HEK293T (cell line): ENCODE data around the gene ANKRD52.

Experiments used
- CTCF ChIA-PET: fragments of 350-600 bp; formaldehyde crosslinking; extraction: SDS; loops from one replicate; lab custom pipeline; 2021; ENCODE audit warnings: antibody characterized with exemption, inconsistent platforms; lab: Yijun Ruan, JAX
- POLR2A ChIA-PET: fragments of 350-600 bp; formaldehyde crosslinking; extraction: SDS; loops from one replicate; lab custom pipeline; 2020; ENCODE audit warnings: antibody characterized with exemption, inconsistent platforms; lab: Yijun Ruan, JAX
- DNase-seq: peaks from one replicate; pipeline ENCODE4 v3.0.0; 2012; ENCODE audit warnings: mixed read lengths; ENCODE audit errors: extremely low spot score
- ARNT ChIP-seq: fragments of 450-650 bp; IDR thresholded peaks from 2 replicates; pipeline ENCODE4 v1.6.1; 2017; ENCODE audit warnings: mild to moderate bottlenecking
- BHLHE40 ChIP-seq: fragments of 450-650 bp; IDR thresholded peaks from 2 replicates; pipeline ENCODE4 v1.6.1; 2016; ENCODE audit warnings: mild to moderate bottlenecking, moderate library complexity, borderline replicate concordance
- CTBP1 ChIP-seq: fragments of 450-650 bp; IDR thresholded peaks from 2 replicates; pipeline ENCODE4 v1.6.1; 2016; ENCODE audit warnings: borderline replicate concordance
- ELF4 ChIP-seq: fragments of 450-650 bp; IDR thresholded peaks from 2 replicates; pipeline ENCODE4 v1.6.1; 2017; ENCODE audit warnings: antibody characterized with exemption
- FOXA1 ChIP-seq: fragments of 450-650 bp; IDR thresholded peaks from 2 replicates; pipeline ENCODE4 v1.6.1; 2016; ENCODE audit warnings: mild to moderate bottlenecking
- FOXK2 ChIP-seq: fragments of 450-650 bp; IDR thresholded peaks from 2 replicates; pipeline ENCODE4 v1.6.1; 2016; ENCODE audit warnings: mild to moderate bottlenecking
- FOXM1 ChIP-seq: fragments of 450-650 bp; IDR thresholded peaks from 2 replicates; pipeline ENCODE4 v1.6.1; 2017; ENCODE audit warnings: mild to moderate bottlenecking, borderline replicate concordance
- HDGF ChIP-seq: fragments of 450-650 bp; IDR thresholded peaks from 2 replicates; pipeline ENCODE4 v1.6.1; 2017; ENCODE audit warnings: antibody characterized with exemption, borderline replicate concordance
- L3MBTL2 ChIP-seq: fragments of 450-650 bp; conservative IDR thresholded peaks from 2 replicates; pipeline ENCODE4 v1.6.1; 2016; ENCODE audit warnings: mild to moderate bottlenecking
- LEF1 ChIP-seq: fragments of 450-650 bp; IDR thresholded peaks from 2 replicates; pipeline ENCODE4 v1.6.1; 2017; ENCODE audit warnings: mild to moderate bottlenecking, borderline replicate concordance
- NFRKB ChIP-seq: fragments of 450-650 bp; IDR thresholded peaks from 2 replicates; pipeline ENCODE4 v1.6.1; 2016; ENCODE audit warnings: mild to moderate bottlenecking, moderate library complexity
- PKNOX1 ChIP-seq: fragments of 450-650 bp; IDR thresholded peaks from 2 replicates; pipeline ENCODE4 v1.6.1; 2016
- SP1 ChIP-seq: fragments of 450-650 bp; IDR thresholded peaks from 2 replicates; pipeline ENCODE4 v1.6.1; 2017
- SUZ12 ChIP-seq: fragments of 450-650 bp; IDR thresholded peaks from 2 replicates; pipeline ENCODE4 v1.6.1; 2016; ENCODE audit warnings: mild to moderate bottlenecking
- TARDBP ChIP-seq: fragments of 450-650 bp; IDR thresholded peaks from 2 replicates; pipeline ENCODE4 v1.6.1; 2016
- ZNF384 ChIP-seq: fragments of 450-650 bp; IDR thresholded peaks from 2 replicates; pipeline ENCODE4 v1.6.1; 2016

The ANKRD52 gene

GRCh38 chr12:56299853-56300643 lies 41.9 kb upstream of the ANKRD52 start, which contains the start of gene CS:
TSS of gene CS (minus strand) at chr12:56300330. CDS start at chr12:56300201, 129 bp downstream.
- ChIA-PET POLR2A (interaction anchor here (0.5 to 3.6 kb wide), 9 partner anchors 8 to 337 kb away, joined by 3 to 10 read pairs (median 3); partner anchors contain the start of genes ESYT1 and RNF41), CTCF (interaction anchor here (1.5 kb wide), 1 partner anchor 34 kb away, joined by 3 read pairs; the partner anchor contains the start of gene COQ10A)
- TF ChIP-seq TARDBP, result no peak
- no peak for TF ChIP-seq NFRKB
- TF ChIP-seq LEF1, result no peak
- peak; percentile 93 for TF ChIP-seq PKNOX1
- TF ChIP-seq L3MBTL2, result peak; percentile 62; the same call in 1 of the 2 replicates
- TF ChIP-seq FOXA1, result no peak
- no peak for TF ChIP-seq ELF4
- TF ChIP-seq SUZ12, result no peak
- no peak for TF ChIP-seq FOXK2
- no peak for TF ChIP-seq HDGF
- TF ChIP-seq SP1, result no peak
- TF ChIP-seq BHLHE40, result no peak
- peak; percentile 96 for DNase-seq

- ChIA-PET CTCF (interaction anchor here (1.5 kb wide), 1 partner anchor 33 kb away, joined by 3 read pairs; the partner anchor contains the start of gene COQ10A), POLR2A (interaction anchor here (0.5 to 3.6 kb wide), 8 partner anchors 8 to 180 kb away, joined by 3 to 10 read pairs (median 3); partner anchors contain the start of genes ESYT1, RNF41 and TIMELESS)
- DNase-seq, result no peak
These were observed 41.2 kb upstream of the ANKRD52 start for GRCh38 chr12:56299308-56299852.

GRCh38 chr12:56298828-56299227 lies 40.6 kb upstream of the ANKRD52 start:
- ChIA-PET POLR2A (interaction anchor here (1.0 to 3.6 kb wide), 6 partner anchors 33 to 180 kb away, joined by 3 to 10 read pairs (median 5); partner anchors contain the start of genes ANKRD52, ESYT1, PAN2 and TIMELESS), CTCF (interaction anchor here (1.5 kb wide), 1 partner anchor 32 kb away, joined by 3 read pairs; the partner anchor contains the start of gene COQ10A)
- TF ChIP-seq PKNOX1, result peak; percentile 55
- TF ChIP-seq BHLHE40, result no peak
- TF ChIP-seq L3MBTL2, result no peak
- TF ChIP-seq NFRKB, result no peak
- no peak for DNase-seq

More at GRCh38 chr12:56299308-56299852, 41.2 kb upstream of the ANKRD52 start:
- no peak for TF ChIP-seq ZNF384
- no peak for TF ChIP-seq PKNOX1
- no peak for TF ChIP-seq LEF1
- no peak for TF ChIP-seq HDGF
- TF ChIP-seq ARNT, result no peak
- TF ChIP-seq CTBP1, result no peak
- TF ChIP-seq SUZ12, result no peak
- TF ChIP-seq ELF4, result no peak
- no peak for TF ChIP-seq NFRKB
- no peak for TF ChIP-seq FOXM1
- TF ChIP-seq BHLHE40, result no peak
- TF ChIP-seq FOXK2, result no peak
- no peak for TF ChIP-seq SP1
- TF ChIP-seq FOXA1, result no peak
- no peak for TF ChIP-seq L3MBTL2
- no peak for TF ChIP-seq TARDBP

GRCh38 chr12:56297400-56297799 lies 39.2 kb upstream of the ANKRD52 start:
- no peak for TF ChIP-seq FOXA1
- TF ChIP-seq ELF4, result no peak
- TF ChIP-seq SUZ12, result no peak
- TF ChIP-seq SP1, result no peak
- TF ChIP-seq BHLHE40, result no peak
- no peak for TF ChIP-seq ZNF384
- no peak for TF ChIP-seq FOXM1
- no peak for TF ChIP-seq PKNOX1
- TF ChIP-seq HDGF, result no peak
- no peak for TF ChIP-seq CTBP1
- no peak for TF ChIP-seq ARNT
- no peak for TF ChIP-seq TARDBP
- no peak for TF ChIP-seq L3MBTL2
- TF ChIP-seq LEF1, result no peak
- TF ChIP-seq NFRKB, result no peak
- no peak for TF ChIP-seq FOXK2
- POLR2A ChIA-PET, result interaction anchor here (1.2 to 3.6 kb wide), 3 partner anchors 31 to 108 kb away, joined by 3 to 10 read pairs (median 4); partner anchors contain the start of genes ANKRD52 and SMARCC2
- CTCF ChIA-PET, result no interaction called here
- DNase-seq, result no peak

- no peak for DNase-seq
- ChIA-PET POLR2A (no interaction called here), CTCF (no interaction called here)
- no peak for TF ChIP-seq ELF4
- no peak for TF ChIP-seq NFRKB
- TF ChIP-seq SP1, result no peak
- TF ChIP-seq PKNOX1, result no peak
- no peak for TF ChIP-seq ZNF384
- no peak for TF ChIP-seq FOXK2
- no peak for TF ChIP-seq L3MBTL2
- TF ChIP-seq TARDBP, result no peak
- TF ChIP-seq CTBP1, result no peak
- TF ChIP-seq FOXA1, result no peak
- TF ChIP-seq SUZ12, result no peak
- no peak for TF ChIP-seq ARNT
- TF ChIP-seq BHLHE40, result no peak
- no peak for TF ChIP-seq FOXM1
These were observed 38.1 kb upstream of the ANKRD52 start for GRCh38 chr12:56296295-56296694.
